T-helper 2 cell treated with Interferon-gamma antibody and Interleukin-4, amounts not matched to agents 5 μg/mL and 100 μg/mL, for 36 hours (primary cell): ENCODE results near the gene PBX1.

Experiments
- DNase-seq: peaks from one replicate; pipeline ENCODE4 v3.0.0; 2021; ENCODE audit warnings: low spot score
- H3K27ac Mint-ChIP-seq: one replicate; pipeline ENCODE4 v1.8.0; 2021; ENCODE audit warnings: mild to moderate bottlenecking, mixed read lengths
- H3K27me3 Mint-ChIP-seq: one replicate; pipeline ENCODE4 v1.8.0; 2021; ENCODE audit warnings: low read depth, mixed read lengths
- H3K36me3 Mint-ChIP-seq: one replicate; pipeline ENCODE4 v1.8.0; 2021; ENCODE audit warnings: low read depth, mixed read lengths
- H3K4me1 Mint-ChIP-seq: one replicate; pipeline ENCODE4 v1.8.0; 2021; ENCODE audit warnings: low read depth, mixed read lengths
- H3K4me3 Mint-ChIP-seq: one replicate; pipeline ENCODE4 v1.8.0; 2022; ENCODE audit warnings: mild to moderate bottlenecking, moderate library complexity, mixed read lengths
- H3K9me3 Mint-ChIP-seq: one replicate; pipeline ENCODE4 v1.8.0; 2021; ENCODE audit warnings: mixed read lengths

The PBX1 gene

DNA sequence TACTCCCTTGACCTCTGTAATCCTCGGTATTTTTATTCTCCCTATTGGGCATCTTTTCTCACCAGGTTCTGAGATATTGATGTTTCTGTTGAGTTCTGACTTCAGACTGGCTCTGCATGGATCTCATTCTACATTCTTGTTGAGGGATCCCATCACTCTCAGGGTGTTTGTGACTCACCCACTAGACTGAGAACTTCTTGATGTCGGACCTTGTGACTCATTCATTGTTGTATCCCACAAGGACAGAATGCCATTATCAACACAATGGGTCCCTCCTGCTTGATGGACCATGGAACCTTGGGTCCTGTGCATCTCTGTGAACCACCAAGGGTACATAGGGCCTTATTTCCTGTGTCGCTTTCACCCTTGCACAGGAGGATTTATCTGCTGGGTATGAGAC, 174.1 kb downstream of the PBX1 start:
- no peaks in the 10 kb centered on the region for H3K4me1 Mint-ChIP-seq
- DNase-seq, result no peak
- no peaks in the 10 kb centered on the region for H3K36me3 Mint-ChIP-seq
- no peaks in the 10 kb centered on the region for H3K9me3 Mint-ChIP-seq
- H3K27me3 Mint-ChIP-seq, result no peaks in the 10 kb centered on the region
- no peak overlapping the region for H3K27ac Mint-ChIP-seq
- no peak overlapping the region for H3K4me3 Mint-ChIP-seq

DNA sequence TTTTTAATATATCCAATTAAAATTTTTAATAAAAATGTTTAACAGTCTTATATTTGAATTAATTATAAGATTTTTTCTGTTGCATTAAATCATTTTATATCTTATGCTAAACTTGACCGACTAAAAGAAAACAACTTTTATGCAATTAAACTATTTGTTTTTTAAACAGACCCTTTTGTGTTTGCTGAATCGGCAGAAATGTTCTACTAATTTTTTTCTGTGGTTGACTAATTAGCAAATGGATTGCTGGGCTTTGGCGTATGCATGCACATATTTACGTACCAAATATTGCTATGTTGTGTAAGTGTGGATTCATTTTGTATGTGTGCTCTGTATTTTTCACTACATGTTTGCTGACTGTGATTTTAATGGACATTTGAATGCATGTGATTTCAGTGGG, 174.8 kb downstream of the PBX1 start:
- Mint-ChIP-seq H3K27ac (no peak overlapping the region), H3K4me1 (no peaks in the 10 kb centered on the region), H3K36me3 (no peaks in the 10 kb centered on the region), H3K27me3 (no peaks in the 10 kb centered on the region), H3K9me3 (no peaks in the 10 kb centered on the region), H3K4me3 (no peak overlapping the region)
- DNase-seq, result no peak

DNA sequence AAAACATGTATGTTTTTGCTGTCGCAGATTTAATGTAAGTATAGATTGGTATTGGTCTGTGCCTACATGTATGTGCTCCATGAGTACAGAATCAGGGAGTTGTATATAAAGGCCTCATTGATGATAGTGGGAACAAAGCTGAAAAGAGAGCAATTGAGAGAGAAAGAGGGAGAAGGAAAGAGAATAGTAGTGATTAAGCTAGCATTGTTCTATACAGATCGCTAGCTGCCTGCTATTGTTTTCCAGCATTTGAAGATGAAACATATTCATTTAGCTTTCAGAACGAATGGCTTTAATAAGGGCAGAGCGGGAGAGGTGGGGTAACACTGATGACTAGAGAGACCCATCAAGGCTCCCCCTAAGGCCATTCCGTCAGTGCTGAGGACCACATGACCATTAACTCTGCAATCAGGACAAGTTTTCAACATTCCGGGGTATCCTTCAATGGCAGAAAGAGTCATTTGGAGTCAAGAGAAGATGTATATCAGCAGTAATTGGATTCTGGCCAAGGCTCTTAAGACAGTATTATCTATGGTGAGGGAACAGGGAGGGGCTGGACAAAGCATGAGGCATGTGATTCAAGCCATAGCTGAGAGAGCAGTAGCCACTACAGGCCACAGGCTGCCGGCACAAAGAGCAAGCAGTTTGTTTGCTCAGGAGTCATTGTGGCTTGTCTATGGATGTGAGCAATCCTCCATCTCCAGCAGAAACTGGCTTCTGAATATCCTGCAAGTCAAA, 176.5 kb downstream of the PBX1 start:
- no peaks in the 10 kb centered on the region for H3K27me3 Mint-ChIP-seq
- no peak for DNase-seq
- H3K4me1 Mint-ChIP-seq, result no peaks in the 10 kb centered on the region
- no peaks in the 10 kb centered on the region for H3K9me3 Mint-ChIP-seq
- no peak overlapping the region for H3K27ac Mint-ChIP-seq
- no peak overlapping the region for H3K4me3 Mint-ChIP-seq
- no peaks in the 10 kb centered on the region for H3K36me3 Mint-ChIP-seq

DNA sequence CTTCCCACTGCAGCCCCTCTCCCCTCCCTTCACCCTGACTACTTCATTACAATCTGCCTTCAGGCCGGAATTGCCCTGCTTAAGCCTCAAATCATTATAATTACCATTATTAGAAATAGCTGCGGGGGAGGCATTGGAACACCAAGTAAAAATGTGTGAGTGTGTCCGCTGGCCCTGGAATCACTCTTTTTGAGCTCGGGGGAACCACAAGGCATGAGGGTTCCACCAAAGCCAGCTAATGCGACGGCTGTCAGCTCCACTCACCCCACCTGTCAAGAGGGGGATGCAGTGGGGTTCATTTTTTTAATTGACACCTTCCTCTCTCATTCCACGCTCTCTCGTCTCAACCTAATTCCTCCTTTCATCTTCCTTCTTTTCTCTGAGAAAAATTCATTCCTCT, 177.2 kb downstream of the PBX1 start:
- H3K27ac Mint-ChIP-seq, result no peak overlapping the region
- H3K4me1 Mint-ChIP-seq, result no peaks in the 10 kb centered on the region
- H3K4me3 Mint-ChIP-seq, result no peak overlapping the region
- DNase-seq, result no peak
- no peaks in the 10 kb centered on the region for H3K27me3 Mint-ChIP-seq
- no peaks in the 10 kb centered on the region for H3K36me3 Mint-ChIP-seq
- H3K9me3 Mint-ChIP-seq, result no peaks in the 10 kb centered on the region

DNA sequence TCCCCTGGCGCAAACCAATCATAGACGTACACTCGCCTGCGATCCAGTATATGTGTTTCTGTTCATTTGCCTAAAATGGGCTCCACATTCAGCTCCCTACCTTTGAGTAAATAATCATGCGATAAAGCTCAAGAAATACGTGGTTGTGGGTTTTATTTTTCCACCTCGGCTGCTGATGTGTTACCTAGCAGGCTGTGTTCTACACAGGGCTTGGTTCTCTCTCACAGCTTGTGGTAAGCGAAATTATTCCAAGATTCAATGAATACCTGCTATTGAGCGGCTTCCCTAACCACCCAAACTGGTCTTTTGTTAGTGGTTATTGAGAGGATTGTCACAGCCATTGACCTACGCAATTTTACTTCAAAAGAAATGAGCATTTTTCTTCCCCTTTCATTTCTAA, 180.2 kb downstream of the PBX1 start:
- no peaks in the 10 kb centered on the region for H3K36me3 Mint-ChIP-seq
- H3K27me3 Mint-ChIP-seq, result no peaks in the 10 kb centered on the region
- H3K27ac Mint-ChIP-seq, result no peak overlapping the region
- H3K4me3 Mint-ChIP-seq, result no peak overlapping the region
- DNase-seq, result no peak
- H3K4me1 Mint-ChIP-seq, result no peaks in the 10 kb centered on the region
- H3K9me3 Mint-ChIP-seq, result no peaks in the 10 kb centered on the region

DNA sequence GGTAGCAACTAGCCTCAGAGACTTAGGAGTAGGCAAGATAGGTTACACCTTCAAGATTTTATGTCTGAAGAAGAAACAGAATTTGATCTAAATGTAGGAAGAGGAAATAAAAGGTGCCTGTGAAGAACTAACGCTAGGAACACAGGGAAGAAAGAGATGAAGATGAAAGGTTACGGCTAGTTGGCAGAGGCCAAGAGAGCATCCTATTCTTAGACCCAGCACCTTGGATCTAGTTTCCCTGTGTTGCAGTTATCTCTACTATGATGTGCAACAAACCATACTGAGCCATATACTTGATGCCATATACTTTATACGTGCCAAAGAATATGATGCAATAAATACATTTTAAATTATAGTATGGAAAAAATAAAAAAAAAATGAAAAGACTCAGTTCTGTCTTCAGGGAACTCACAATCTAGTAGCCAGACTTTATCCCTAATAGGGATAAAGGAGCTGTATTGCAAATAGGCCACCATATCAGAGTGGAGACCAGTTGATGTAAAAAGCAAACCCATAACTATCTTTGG, 181.1 kb downstream of the PBX1 start:
- Mint-ChIP-seq H3K9me3 (no peaks in the 10 kb centered on the region), H3K27ac (no peak overlapping the region), H3K4me1 (no peaks in the 10 kb centered on the region), H3K4me3 (no peak overlapping the region), H3K27me3 (no peaks in the 10 kb centered on the region), H3K36me3 (no peaks in the 10 kb centered on the region)
- no peak for DNase-seq

DNA sequence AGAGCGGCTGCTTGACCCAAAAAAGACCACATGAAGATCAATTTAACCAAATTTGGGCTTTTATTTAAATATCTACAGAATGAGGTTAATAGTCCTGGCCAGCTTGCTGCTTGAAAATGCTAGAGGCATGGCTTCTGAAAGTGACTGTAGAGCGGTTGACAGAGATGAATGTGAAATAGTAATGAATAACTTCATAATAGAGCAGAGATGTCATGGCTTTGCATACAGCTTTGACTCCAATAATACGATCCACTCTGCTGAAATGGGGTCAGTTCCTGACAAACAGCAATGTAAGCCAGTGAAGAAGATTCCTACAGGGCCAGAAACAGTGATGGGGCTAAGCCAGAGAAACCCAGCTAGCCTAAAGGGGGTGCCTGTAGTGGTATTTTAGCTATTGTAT, 183.8 kb downstream of the PBX1 start:
- no peaks in the 10 kb centered on the region for H3K4me1 Mint-ChIP-seq
- no peak for DNase-seq
- no peak overlapping the region for H3K27ac Mint-ChIP-seq
- H3K27me3 Mint-ChIP-seq, result no peaks in the 10 kb centered on the region
- no peak overlapping the region for H3K4me3 Mint-ChIP-seq
- no peaks in the 10 kb centered on the region for H3K36me3 Mint-ChIP-seq
- H3K9me3 Mint-ChIP-seq, result no peaks in the 10 kb centered on the region

DNA sequence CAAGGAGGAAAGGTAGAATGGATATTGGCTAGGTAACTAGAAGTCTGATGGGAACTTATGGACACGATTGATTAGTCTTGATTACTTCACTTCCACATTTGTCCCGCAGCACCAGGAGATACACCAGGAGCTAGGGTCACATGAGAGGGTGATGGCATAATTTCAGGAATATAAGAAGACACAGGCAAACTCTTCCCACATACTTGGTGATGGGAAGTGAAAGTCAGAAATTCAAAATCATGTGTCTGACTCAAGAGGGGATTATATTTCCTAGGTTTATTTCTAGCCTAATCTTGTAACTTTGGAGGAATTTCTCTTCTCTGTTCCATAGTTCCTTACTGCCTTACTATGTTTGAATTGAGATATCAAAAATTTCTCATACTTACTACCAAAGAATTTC, 185.0 kb downstream of the PBX1 start:
- no peak for DNase-seq
- Mint-ChIP-seq H3K9me3 (no peaks in the 10 kb centered on the region), H3K4me3 (no peak overlapping the region), H3K27me3 (no peaks in the 10 kb centered on the region), H3K4me1 (no peaks in the 10 kb centered on the region), H3K36me3 (no peaks in the 10 kb centered on the region), H3K27ac (no peak overlapping the region)

DNA sequence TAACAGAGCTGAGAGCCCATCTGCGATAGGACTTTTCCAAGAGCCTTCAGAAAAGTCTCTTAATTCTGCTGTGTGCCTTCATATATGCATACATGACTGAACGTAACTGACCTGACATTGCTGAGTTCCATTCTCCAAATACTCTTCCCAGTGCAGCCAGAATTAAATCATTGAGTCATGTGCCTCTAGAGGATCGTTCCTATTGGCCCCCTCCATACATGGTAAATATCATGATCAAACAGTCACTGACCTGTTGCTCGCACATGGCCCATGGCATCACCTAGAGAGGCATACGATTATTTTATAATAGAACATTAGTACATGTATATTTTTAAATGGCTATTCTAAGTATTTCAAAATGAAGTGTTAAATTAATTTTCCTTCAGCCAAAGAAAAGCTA, 186.8 kb downstream of the PBX1 start:
- no peak for DNase-seq
- H3K36me3 Mint-ChIP-seq, result no peaks in the 10 kb centered on the region
- no peak overlapping the region for H3K27ac Mint-ChIP-seq
- no peak overlapping the region for H3K4me3 Mint-ChIP-seq
- no peaks in the 10 kb centered on the region for H3K4me1 Mint-ChIP-seq
- no peaks in the 10 kb centered on the region for H3K27me3 Mint-ChIP-seq
- H3K9me3 Mint-ChIP-seq, result no peaks in the 10 kb centered on the region

DNA sequence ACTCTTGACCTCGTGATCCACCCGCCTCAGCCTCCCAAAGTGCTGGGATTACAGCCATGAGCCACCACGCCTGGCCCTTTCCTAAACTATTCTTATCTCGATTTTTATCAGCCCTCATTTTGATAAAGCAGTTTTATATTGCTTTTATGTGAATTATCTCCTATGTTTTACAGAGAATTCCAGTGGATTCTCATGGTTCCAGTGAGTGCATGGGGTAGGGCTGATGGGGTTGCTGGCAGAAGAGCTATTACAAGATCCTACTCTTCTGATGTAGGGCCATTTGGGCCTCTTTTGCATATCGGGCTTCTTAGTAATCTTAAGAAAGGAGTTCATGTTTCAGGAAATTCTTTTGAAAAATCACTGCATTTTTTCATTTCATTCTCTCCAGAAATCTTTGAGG, 187.6 kb downstream of the PBX1 start:
- H3K27me3 Mint-ChIP-seq, result no peaks in the 10 kb centered on the region

DNA sequence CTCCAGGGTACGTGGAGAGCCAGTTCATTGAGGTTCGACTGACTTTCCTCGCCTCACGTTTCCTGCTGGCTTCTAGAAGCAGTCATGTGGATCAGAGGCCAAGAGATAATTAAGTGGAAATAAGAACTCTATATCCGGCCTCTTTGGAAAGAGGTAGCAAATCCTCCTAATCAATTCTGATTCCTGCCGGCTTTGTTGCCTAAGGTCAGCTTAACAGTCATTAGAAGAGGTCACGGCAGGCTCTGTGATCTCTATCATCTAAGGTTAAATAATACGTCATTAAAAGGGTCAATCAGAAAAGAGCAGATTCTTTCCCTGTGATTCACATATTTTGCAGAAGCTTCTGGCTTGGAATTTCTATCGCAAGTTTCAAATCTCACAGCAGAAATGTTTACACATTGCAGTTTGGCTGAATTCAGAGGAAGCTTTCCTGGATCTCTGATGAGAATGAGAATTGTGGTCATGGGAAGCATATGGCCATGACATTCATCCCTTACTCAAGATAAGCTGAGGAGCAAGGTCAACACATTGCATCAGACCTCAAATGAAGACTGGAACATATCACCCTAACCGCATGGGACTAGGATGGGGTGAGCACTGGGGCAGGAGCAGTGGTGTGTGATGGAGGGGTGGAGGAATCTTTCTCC, 189.4 kb downstream of the PBX1 start:
- Mint-ChIP-seq H3K4me3 (no peak overlapping the region), H3K36me3 (no peaks in the 10 kb centered on the region), H3K27ac (no peak overlapping the region), H3K27me3 (no peaks in the 10 kb centered on the region), H3K9me3 (no peaks in the 10 kb centered on the region), H3K4me1 (no peaks in the 10 kb centered on the region)
- DNase-seq, result no peak

More for the DNA sequence above, 187.6 kb downstream of the PBX1 start:
- Mint-ChIP-seq H3K9me3 (no peaks in the 10 kb centered on the region), H3K36me3 (no peaks in the 10 kb centered on the region), H3K4me1 (no peaks in the 10 kb centered on the region), H3K4me3 (no peak overlapping the region), H3K27ac (no peak overlapping the region)
- DNase-seq, result no peak

DNA sequence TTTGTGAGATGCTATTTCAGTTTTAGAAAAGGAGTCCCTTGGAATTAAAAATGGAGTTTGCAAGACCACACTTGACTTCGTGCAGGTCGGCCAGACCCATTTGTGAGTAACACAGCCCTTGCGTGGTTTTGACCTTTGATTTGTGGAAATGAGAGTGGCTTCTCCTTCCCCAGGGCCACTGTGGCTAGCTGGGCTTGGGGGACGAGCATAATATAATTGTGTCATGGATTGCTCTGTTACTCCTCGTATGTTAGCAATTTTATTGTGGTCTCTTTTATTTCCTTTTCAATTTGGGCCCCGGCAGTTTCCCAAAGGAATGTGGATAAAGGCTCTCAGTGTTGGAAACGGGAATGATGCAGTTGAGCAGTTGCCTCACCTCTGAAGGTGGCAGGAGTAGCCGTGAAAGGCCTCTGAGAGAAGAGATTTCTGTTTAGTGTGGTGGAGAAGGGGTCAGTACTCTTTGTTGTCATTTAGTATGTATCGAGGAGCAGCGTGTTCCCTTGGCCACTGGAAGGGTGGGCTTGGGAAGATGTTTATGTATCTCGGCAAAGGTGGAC, 194.6 kb downstream of the PBX1 start:
- no peak for DNase-seq
- Mint-ChIP-seq H3K27me3 (no peaks in the 10 kb centered on the region), H3K27ac (no peak overlapping the region), H3K9me3 (no peaks in the 10 kb centered on the region), H3K4me1 (no peaks in the 10 kb centered on the region), H3K36me3 (no peaks in the 10 kb centered on the region), H3K4me3 (no peak overlapping the region)

DNA sequence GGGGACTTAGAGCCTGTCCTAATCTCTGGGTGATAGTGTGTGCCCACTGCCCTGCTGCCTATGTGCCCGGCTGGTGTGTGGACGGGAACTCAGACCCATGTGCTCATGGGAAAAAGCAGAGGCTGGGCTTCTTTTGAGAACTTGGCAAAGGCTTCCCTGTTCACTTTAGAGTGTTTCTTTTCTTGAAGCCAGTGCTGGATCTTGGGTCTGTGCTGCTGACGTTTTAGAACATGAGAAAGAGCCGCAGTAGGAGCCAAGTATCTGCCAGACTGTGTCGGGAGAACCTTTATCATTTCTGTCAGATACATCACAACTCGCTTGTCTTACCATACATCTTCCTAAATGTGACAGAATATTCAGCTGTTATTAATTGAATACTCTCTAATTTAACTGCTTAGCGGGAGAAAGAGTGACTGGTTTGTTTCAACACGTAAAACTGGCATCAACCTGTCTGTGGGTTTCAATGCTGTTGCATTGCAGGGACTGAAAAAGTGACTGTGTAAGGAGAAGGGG, 195.2 kb downstream of the PBX1 start:
- H3K27me3 Mint-ChIP-seq, result no peaks in the 10 kb centered on the region
- no peaks in the 10 kb centered on the region for H3K9me3 Mint-ChIP-seq
- no peak overlapping the region for H3K27ac Mint-ChIP-seq
- H3K4me1 Mint-ChIP-seq, result no peaks in the 10 kb centered on the region
- no peak for DNase-seq
- no peak overlapping the region for H3K4me3 Mint-ChIP-seq
- H3K36me3 Mint-ChIP-seq, result no peaks in the 10 kb centered on the region

DNA sequence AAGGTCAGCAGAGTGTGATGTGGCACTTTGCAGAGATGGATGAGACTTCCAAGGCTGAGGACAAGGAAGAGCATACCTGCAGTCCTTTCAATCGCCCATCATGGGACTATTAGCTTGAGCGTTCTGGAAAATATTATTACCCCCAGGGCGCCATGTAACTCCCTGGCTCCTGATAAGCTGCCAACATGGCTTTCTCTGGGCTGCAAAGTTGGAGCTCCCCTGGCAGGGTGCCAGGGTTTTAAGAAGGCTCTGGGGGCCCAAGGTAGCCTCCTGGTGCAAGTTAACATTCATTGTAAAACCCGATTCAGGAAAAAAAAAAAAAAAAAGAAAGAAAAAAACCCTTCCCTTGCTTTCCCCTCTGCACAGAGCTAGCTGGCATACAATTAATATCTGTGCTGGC, 196.7 kb downstream of the PBX1 start:
- Mint-ChIP-seq H3K27me3 (no peaks in the 10 kb centered on the region), H3K4me3 (no peak overlapping the region), H3K9me3 (no peaks in the 10 kb centered on the region), H3K36me3 (no peaks in the 10 kb centered on the region), H3K27ac (no peak overlapping the region), H3K4me1 (no peaks in the 10 kb centered on the region)
- no peak for DNase-seq
